ENCODE results near the gene CHCHD6.

The CHCHD6 gene

DNA sequence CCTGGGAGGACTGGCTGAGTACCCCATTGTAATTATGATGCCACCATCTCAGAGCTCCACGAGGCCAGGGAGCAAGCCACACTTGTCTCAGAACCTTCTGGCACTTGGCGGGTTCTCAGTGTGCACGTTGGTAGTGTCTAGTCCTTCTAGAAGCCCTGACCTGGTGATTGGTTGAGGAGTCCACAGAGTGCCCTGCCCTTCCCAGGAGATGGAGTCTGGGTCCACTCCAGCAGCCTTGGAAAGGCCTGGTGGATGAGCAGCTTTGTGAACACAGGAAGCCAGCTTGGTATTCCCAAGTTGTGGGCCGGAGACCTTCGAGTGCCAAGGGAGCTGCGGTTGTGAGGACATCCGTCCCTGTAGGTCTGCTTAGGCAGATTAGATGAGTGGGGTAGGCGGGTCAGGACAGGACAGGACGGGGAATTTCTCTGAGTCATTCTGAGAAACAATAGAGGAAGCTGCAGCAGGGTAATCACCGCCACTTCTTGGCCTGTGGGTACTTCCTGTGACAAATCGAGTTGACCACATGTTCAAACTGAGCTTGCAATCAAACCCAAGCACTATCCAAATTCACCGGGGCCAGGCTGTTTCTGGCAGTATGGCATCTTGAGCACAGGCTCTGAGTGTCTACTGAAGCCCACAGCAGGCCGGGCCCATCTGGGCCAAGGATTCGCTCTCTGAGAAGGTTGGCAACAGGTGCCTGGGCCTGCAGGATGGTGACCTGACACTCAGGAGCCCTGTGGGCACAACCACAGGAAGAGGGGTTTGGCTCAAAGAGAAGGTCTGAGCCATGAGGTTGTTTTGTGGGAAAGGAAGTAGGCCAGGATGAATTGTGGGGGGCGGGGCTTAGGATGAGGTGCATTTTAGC, 207.4 kb downstream of the CHCHD6 start:
- no peak overlapping the region for H3K4me3 ChIP-seq
- TF ChIP-seq CTCF (IDR thresholded peaks at IDR 0.05), result no peak
- H3K27ac ChIP-seq, result no peak overlapping the region

GRCh38 chr3:126912027-126912422, 208.0 kb downstream of the CHCHD6 start:
- intact Hi-C loops (cut with DNase I; ENCODE audit: low total_unique reads), result no loop called here
- H3K27me3 ChIP-seq, result no peaks in the 10 kb centered on the region
- H3K4me1 ChIP-seq, result peaks cover 0 to 8% (median 4%) of the 10 kb centered on the region in 4 donors
- peak in 1 of 2 donors; percentile 34 for DNase-seq
- H3K27ac ChIP-seq, result no peak overlapping the region
- no peak for TF ChIP-seq CTCF (IDR thresholded peaks at IDR 0.05)
- H3K36me3 ChIP-seq, result peaks cover 0 to 9% (median 0%) of the 10 kb centered on the region in 3 donors
- H3K9me3 ChIP-seq, result no peaks in the 10 kb centered on the region
- H3K4me3 ChIP-seq, result no peak overlapping the region

More for the DNA sequence above, 207.4 kb downstream of the CHCHD6 start:
- intact Hi-C loops (cut with DNase I; ENCODE audit: low total_unique reads), result no loop called here
- Histone ChIP-seq H3K9me3 (no peaks in the 10 kb centered on the region), H3K4me1 (peaks cover 0 to 8% (median 4%) of the 10 kb centered on the region in 4 donors), H3K36me3 (peaks cover 0 to 4% (median 0%) of the 10 kb centered on the region in 3 donors), H3K27me3 (no peaks in the 10 kb centered on the region)
- peak; percentile 65 to 74 for DNase-seq

- Histone ChIP-seq H3K27ac (no peak overlapping the region), H3K4me3 (no peak overlapping the region), H3K27me3 (no peaks in the 10 kb centered on the region), H3K4me1 (peaks cover 0 to 8% (median 4%) of the 10 kb centered on the region in 4 donors), H3K36me3 (peaks cover 0 to 9% (median 0%) of the 10 kb centered on the region in 3 donors), H3K9me3 (no peaks in the 10 kb centered on the region)
- intact Hi-C loops (cut with DNase I; ENCODE audit: low total_unique reads), result no loop called here
- DNase-seq, result no peak
- no peak for TF ChIP-seq CTCF (IDR thresholded peaks at IDR 0.05)
Observed at GRCh38 chr3:126912491-126913195, 208.6 kb downstream of the CHCHD6 start.

- TF ChIP-seq CTCF (IDR thresholded peaks at IDR 0.05), result no peak
- Histone ChIP-seq H3K4me3 (no peak overlapping the region), H3K36me3 (peaks cover 0 to 9% (median 0%) of the 10 kb centered on the region in 3 donors), H3K27ac (no peak overlapping the region), H3K4me1 (peaks cover 0 to 8% (median 4%) of the 10 kb centered on the region in 4 donors), H3K9me3 (no peaks in the 10 kb centered on the region), H3K27me3 (no peaks in the 10 kb centered on the region)
- intact Hi-C loops (cut with DNase I; ENCODE audit: low total_unique reads), result no loop called here
- no peak for DNase-seq
Observed at GRCh38 chr3:126913524-126913923, 209.5 kb downstream of the CHCHD6 start.

DNA sequence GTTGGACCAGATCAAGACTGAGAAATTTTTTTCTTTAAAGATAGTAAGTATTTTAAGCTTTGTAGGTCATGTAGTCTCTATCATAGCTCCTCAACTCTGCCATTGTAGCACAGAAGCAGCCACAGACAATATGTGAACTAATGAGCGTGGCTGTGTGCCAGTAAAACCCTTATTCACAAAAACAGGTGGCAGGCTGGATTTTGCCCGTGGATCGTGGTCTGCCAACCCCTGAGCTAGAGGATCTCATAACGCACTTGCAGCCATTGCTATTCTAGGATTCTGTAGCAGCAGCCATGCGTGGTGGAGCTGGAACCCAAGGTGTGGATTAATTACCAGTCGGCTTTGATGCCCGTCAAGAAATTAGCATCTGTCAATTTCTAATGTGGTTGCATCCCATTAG, 210.2 kb downstream of the CHCHD6 start:
- no peak for TF ChIP-seq CTCF (IDR thresholded peaks at IDR 0.05)
- Histone ChIP-seq H3K4me1 (peaks cover 0 to 8% (median 4%) of the 10 kb centered on the region in 4 donors), H3K9me3 (no peaks in the 10 kb centered on the region), H3K27me3 (no peaks in the 10 kb centered on the region), H3K4me3 (no peak overlapping the region), H3K27ac (no peak overlapping the region), H3K36me3 (peaks cover 0 to 9% (median 0%) of the 10 kb centered on the region in 3 donors)
- DNase-seq, result no peak
- intact Hi-C loops (cut with DNase I; ENCODE audit: low total_unique reads), result no loop called here
